ENCODE results near the gene CPLX1. TPM values are rescaled to one million over a fixed set of nuclear protein-coding genes. Genes with fewer than 3 reads are reported as not detected.
A peak's percentile ranks its signal among the peaks of the same experiment; 100 is the strongest.

Gene CPLX1
- total RNA-seq, 2 donors from 2014 or later: 3.1 to 3.7 TPM

GRCh38 chr4:826508-827208, 729 bp upstream of the CPLX1 start:
- DNase-seq: no peak

GRCh38 chr4:825063-825970, 612 bp downstream of the CPLX1 start:
- Mint-ChIP-seq H3K27me3 (peaks cover 51% of the 10 kb centered on the region), H3K27ac (no peak overlapping the region), H3K4me3 (peak overlapping the region; percentile 70), H3K36me3 (ENCODE audit: low read depth) (peaks cover 11% of the 10 kb centered on the region), H3K4me1 (peaks cover 5% of the 10 kb centered on the region)
- H3K9me3 ChIP-seq (ENCODE audit: control insufficient read depth, low read length, poor library complexity, severe bottlenecking): no peaks in the 10 kb centered on the region
- DNase-seq: peak in 1 of 3 donors; percentile 21
- ATAC-seq: peak; percentile 76

More at GRCh38 chr4:826508-827208, 729 bp upstream of the CPLX1 start:
- peaks cover 5% of the 10 kb centered on the region for H3K4me1 Mint-ChIP-seq
- no peak overlapping the region for H3K4me3 Mint-ChIP-seq
- peaks cover 11% of the 10 kb centered on the region for H3K36me3 Mint-ChIP-seq (ENCODE audit: low read depth)
- no peak overlapping the region for H3K27ac Mint-ChIP-seq
- H3K27me3 Mint-ChIP-seq: peaks cover 44% of the 10 kb centered on the region
- no peaks in the 10 kb centered on the region for H3K9me3 ChIP-seq (ENCODE audit: control insufficient read depth, low read length, poor library complexity, severe bottlenecking)
- ATAC-seq: no peak

GRCh38 chr4:824461-825062, 1.4 kb downstream of the CPLX1 start:
- Mint-ChIP-seq H3K4me1 (peaks cover 5% of the 10 kb centered on the region), H3K36me3 (ENCODE audit: low read depth) (peaks cover 11% of the 10 kb centered on the region), H3K4me3 (peak overlapping the region; percentile 70), H3K27ac (no peak overlapping the region), H3K27me3 (peaks cover 51% of the 10 kb centered on the region)
- no peaks in the 10 kb centered on the region for H3K9me3 ChIP-seq (ENCODE audit: control insufficient read depth, low read length, poor library complexity, severe bottlenecking)
- DNase-seq (no peak), ATAC-seq (no peak)

GRCh38 chr4:823761-824460, 2.0 kb downstream of the CPLX1 start:
- H3K27me3 Mint-ChIP-seq: peaks cover 49% of the 10 kb centered on the region
- H3K36me3 Mint-ChIP-seq (ENCODE audit: low read depth): peaks cover 11% of the 10 kb centered on the region
- DNase-seq: no peak
- H3K27ac Mint-ChIP-seq: no peak overlapping the region
- H3K4me3 Mint-ChIP-seq: no peak overlapping the region
- no peaks in the 10 kb centered on the region for H3K9me3 ChIP-seq (ENCODE audit: control insufficient read depth, low read length, poor library complexity, severe bottlenecking)
- ATAC-seq: no peak
- H3K4me1 Mint-ChIP-seq: peaks cover 5% of the 10 kb centered on the region

- Mint-ChIP-seq H3K27ac (no peak overlapping the region), H3K4me3 (no peak overlapping the region), H3K4me1 (peaks cover 4% of the 10 kb centered on the region), H3K36me3 (ENCODE audit: low read depth) (peaks cover 10% of the 10 kb centered on the region), H3K27me3 (peaks cover 43% of the 10 kb centered on the region)
- no peaks in the 10 kb centered on the region for H3K9me3 ChIP-seq (ENCODE audit: control insufficient read depth, low read length, poor library complexity, severe bottlenecking)
- DNase-seq (no peak), ATAC-seq (no peak)
Observed at GRCh38 chr4:823176-823760, 2.7 kb downstream of the CPLX1 start.

GRCh38 chr4:822361-823175, 3.4 kb downstream of the CPLX1 start:
- ATAC-seq: no peak
- Mint-ChIP-seq H3K4me3 (peak overlapping the region; percentile 4), H3K36me3 (ENCODE audit: low read depth) (peaks cover 6% of the 10 kb centered on the region), H3K27me3 (peaks cover 36% of the 10 kb centered on the region), H3K4me1 (no peaks in the 10 kb centered on the region), H3K27ac (no peak overlapping the region)
- DNase-seq: no peak
- H3K9me3 ChIP-seq (ENCODE audit: control insufficient read depth, low read length, poor library complexity, severe bottlenecking): no peaks in the 10 kb centered on the region

- H3K27me3 Mint-ChIP-seq: peaks cover 38% of the 10 kb centered on the region
- peaks cover 6% of the 10 kb centered on the region for H3K36me3 Mint-ChIP-seq (ENCODE audit: low read depth)
- no peaks in the 10 kb centered on the region for H3K9me3 ChIP-seq (ENCODE audit: control insufficient read depth, low read length, poor library complexity, severe bottlenecking)
- peak overlapping the region; percentile 14 for H3K27ac Mint-ChIP-seq
- H3K4me3 Mint-ChIP-seq: peak overlapping the region; percentile 4
- no peak for ATAC-seq
- H3K4me1 Mint-ChIP-seq: no peaks in the 10 kb centered on the region
- no peak for DNase-seq
Observed at GRCh38 chr4:821631-822030, 4.3 kb downstream of the CPLX1 start.

- Mint-ChIP-seq H3K27me3 (peaks cover 42% of the 10 kb centered on the region), H3K36me3 (ENCODE audit: low read depth) (peaks cover 6% of the 10 kb centered on the region), H3K4me3 (no peak overlapping the region), H3K27ac (no peak overlapping the region), H3K4me1 (no peaks in the 10 kb centered on the region)
- no peak for ATAC-seq
- H3K9me3 ChIP-seq (ENCODE audit: control insufficient read depth, low read length, poor library complexity, severe bottlenecking): no peaks in the 10 kb centered on the region
- DNase-seq: no peak
Observed at GRCh38 chr4:821181-821591, 4.7 kb downstream of the CPLX1 start.

- Mint-ChIP-seq H3K4me1 (no peaks in the 10 kb centered on the region), H3K27me3 (peaks cover 49% of the 10 kb centered on the region)
Observed at GRCh38 chr4:820230-821172, 5.4 kb downstream of the CPLX1 start.

GRCh38 chr4:819401-820229, 6.3 kb downstream of the CPLX1 start:
- no peak for ATAC-seq
- Mint-ChIP-seq H3K27me3 (peaks cover 55% of the 10 kb centered on the region), H3K36me3 (ENCODE audit: low read depth) (peaks cover 6% of the 10 kb centered on the region), H3K4me1 (peaks cover 3% of the 10 kb centered on the region), H3K27ac (no peak overlapping the region), H3K4me3 (no peak overlapping the region)
- no peak for DNase-seq
- no peaks in the 10 kb centered on the region for H3K9me3 ChIP-seq (ENCODE audit: control insufficient read depth, low read length, poor library complexity, severe bottlenecking)

More at GRCh38 chr4:820230-821172, 5.4 kb downstream of the CPLX1 start:
- ATAC-seq (no peak), DNase-seq (no peak)
- Mint-ChIP-seq H3K36me3 (ENCODE audit: low read depth) (peaks cover 6% of the 10 kb centered on the region), H3K4me3 (no peak overlapping the region), H3K27ac (no peak overlapping the region)
- H3K9me3 ChIP-seq (ENCODE audit: control insufficient read depth, low read length, poor library complexity, severe bottlenecking): no peaks in the 10 kb centered on the region

Measured in T-helper 17 cell (primary cell).